ENCODE results near the gene GJB1. TPM values are rescaled to one million over a fixed set of nuclear protein-coding genes. Genes with fewer than 3 reads are reported as not detected.

GJB1 gene
- total and polyA plus RNA-seq, 7 donors: 0.05 TPM; not detected in 5

DNA sequence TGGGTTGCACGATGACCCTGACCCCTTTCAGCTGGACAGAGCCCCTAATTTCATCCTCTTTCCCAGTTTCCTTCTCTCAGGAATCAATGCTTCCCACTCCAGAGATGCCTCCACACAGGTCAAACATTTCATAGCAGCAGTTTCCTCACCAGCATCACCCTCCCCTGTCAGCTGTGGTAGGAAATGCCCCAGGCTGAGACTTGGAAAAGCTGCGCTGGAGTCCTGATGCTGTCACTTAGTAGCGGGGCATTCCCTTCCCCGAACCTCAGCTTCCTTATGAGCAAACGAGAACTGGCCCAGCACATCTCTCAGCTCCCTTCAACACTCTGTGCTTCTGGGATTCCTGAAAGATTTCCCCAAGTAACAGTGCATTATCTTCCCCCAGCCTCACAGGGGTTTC is 2.7 kb downstream of the GJB1 start:
- intact Hi-C loops (cut with DNase I): no loop called here
- 43 to 59% (median 49%) methylated on average over 5 of the region's 5 CpGs for WGBS, 3 donors
- Histone ChIP-seq H3K9me3 (no peaks in the 10 kb centered on the region), H3K36me3 (ENCODE audit: insufficient read depth in 1 of 2, low read depth in 1 of 2) (no peaks in the 10 kb centered on the region), H3K4me1 (no peaks in the 10 kb centered on the region), H3K4me3 (no peak overlapping the region), H3K27ac (no peak overlapping the region), H3K27me3 (ENCODE audit: insufficient read depth in 3 of 3, low read length in 2 of 3) (peaks cover 0 to 22% (median 0%) of the 10 kb centered on the region in 3 donors)
- no peak for DNase-seq
- ATAC-seq: no peak
- TF ChIP-seq, protein P1, sequence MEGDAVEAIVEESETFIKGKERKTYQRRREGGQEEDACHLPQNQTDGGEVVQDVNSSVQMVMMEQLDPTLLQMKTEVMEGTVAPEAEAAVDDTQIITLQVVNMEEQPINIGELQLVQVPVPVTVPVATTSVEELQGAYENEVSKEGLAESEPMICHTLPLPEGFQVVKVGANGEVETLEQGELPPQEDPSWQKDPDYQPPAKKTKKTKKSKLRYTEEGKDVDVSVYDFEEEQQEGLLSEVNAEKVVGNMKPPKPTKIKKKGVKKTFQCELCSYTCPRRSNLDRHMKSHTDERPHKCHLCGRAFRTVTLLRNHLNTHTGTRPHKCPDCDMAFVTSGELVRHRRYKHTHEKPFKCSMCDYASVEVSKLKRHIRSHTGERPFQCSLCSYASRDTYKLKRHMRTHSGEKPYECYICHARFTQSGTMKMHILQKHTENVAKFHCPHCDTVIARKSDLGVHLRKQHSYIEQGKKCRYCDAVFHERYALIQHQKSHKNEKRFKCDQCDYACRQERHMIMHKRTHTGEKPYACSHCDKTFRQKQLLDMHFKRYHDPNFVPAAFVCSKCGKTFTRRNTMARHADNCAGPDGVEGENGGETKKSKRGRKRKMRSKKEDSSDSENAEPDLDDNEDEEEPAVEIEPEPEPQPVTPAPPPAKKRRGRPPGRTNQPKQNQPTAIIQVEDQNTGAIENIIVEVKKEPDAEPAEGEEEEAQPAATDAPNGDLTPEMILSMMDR (IDR thresholded peaks at IDR 0.05): no peak

DNA sequence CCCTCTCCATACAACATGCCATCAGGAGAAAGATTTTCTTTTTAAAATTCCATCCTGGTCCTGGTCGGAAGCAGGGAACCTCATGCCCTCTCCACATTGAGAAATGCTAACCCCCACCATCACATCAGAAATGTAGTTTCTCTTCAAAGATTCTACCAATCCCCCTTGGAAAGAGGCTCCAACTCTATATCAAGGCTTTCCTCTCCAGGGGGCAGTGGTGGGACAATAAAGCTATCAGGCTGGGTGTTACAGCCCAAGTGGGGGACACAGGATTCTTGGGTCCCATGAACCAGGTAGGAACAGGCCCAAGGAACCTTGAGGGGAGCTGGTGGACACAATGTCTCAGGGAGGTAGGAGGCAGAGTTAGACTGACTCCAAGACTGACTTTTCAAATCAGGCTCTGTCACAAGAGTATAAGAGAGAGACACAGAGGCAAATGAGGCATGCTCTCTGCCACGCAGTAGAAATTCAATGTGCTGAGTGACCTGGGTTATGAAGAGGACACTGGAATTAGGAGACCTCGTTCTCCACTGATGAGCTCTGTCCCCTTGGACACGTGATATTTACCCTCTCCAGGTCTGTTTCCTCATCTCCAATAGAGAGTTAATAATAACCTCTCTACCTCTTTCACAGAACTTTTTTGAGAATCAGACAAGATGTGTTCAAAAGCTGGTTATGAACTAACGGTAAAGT is 4.5 kb downstream of the GJB1 start:
- WGBS, 3 donors: 60 to 80% (median 79%) methylated on average over 5 of the region's 5 CpGs
- TF ChIP-seq, protein P1 (IDR thresholded peaks at IDR 0.05): no peak
- H3K36me3 ChIP-seq (ENCODE audit: insufficient read depth in 1 of 2, low read depth in 1 of 2): no peaks in the 10 kb centered on the region
- H3K4me1 ChIP-seq: no peaks in the 10 kb centered on the region
- H3K9me3 ChIP-seq: no peaks in the 10 kb centered on the region
- no peak for ATAC-seq
- peaks cover 0 to 18% (median 0%) of the 10 kb centered on the region in 3 donors for H3K27me3 ChIP-seq (ENCODE audit: insufficient read depth in 3 of 3, low read length in 2 of 3)
- no peak overlapping the region for H3K4me3 ChIP-seq
- DNase-seq: no peak
- intact Hi-C loops (cut with DNase I): no loop called here
- H3K27ac ChIP-seq: no peak overlapping the region

DNA sequence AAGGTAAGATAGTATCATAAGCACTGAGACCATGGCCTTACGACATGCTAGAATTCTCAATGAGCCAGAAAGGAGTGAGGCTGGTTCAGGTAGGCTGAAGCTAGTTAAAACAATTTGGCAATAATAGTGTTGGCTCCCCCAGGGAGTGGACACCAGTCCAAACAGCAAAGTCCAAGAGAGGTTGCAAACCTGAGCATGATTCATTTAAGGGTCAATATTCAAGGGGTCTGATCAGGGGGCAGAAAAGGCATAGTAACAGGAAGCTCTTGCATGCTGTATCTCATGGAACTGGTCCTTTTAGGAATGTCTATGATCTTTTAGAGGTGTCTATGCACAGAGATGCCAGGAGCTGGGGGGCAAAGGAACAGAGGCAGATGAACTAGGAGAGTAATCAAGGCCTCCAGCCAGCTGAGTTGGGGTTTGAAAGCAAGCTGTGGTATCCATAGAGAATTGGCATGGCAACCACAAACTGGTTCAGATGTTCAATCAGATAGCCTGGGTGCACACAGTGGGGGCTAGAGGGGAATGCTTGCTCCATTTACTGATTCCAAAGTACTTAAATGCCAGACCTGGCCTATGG is 5.1 kb downstream of the GJB1 start:
- Histone ChIP-seq H3K4me3 (no peak overlapping the region), H3K27me3 (ENCODE audit: insufficient read depth in 3 of 3, low read length in 2 of 3) (peaks cover 0 to 12% (median 0%) of the 10 kb centered on the region in 3 donors), H3K27ac (no peak overlapping the region), H3K36me3 (ENCODE audit: insufficient read depth in 1 of 2, low read depth in 1 of 2) (no peaks in the 10 kb centered on the region), H3K4me1 (no peaks in the 10 kb centered on the region), H3K9me3 (no peaks in the 10 kb centered on the region)
- intact Hi-C loops (cut with DNase I): no loop called here
- TF ChIP-seq, protein P1 (IDR thresholded peaks at IDR 0.05): no peak
- 81 to 96% (median 94%) methylated on average over 1 of the region's 1 CpG for WGBS, 3 donors
- no peak for DNase-seq
- ATAC-seq: no peak

DNA sequence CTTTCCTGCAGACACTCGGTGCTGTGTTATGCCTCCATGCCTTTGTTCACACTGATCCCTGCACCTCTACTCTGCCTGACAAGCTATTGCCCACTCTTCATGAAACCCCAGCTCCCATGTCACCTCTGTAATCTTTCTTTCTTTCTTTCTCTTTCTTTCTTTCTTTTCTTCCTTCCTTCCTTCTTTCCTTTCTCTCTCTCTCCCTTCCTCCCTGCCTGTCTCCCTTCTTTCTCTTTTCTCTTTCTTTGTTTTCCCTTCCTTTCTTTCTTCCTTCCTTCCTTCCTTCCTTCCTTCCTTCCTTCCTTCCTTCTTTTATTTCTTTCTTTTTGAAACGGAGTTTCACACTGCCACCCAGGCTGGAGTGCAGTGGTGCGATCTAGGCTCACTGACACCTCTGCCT is 12.5 kb downstream of the GJB1 start:
- Histone ChIP-seq H3K27ac (no peak overlapping the region), H3K36me3 (ENCODE audit: insufficient read depth in 1 of 2, low read depth in 1 of 2) (peaks cover 0 to 2% of the 10 kb centered on the region in 2 donors), H3K4me3 (no peak overlapping the region), H3K9me3 (no peaks in the 10 kb centered on the region), H3K4me1 (no peaks in the 10 kb centered on the region), H3K27me3 (ENCODE audit: insufficient read depth in 3 of 3, low read length in 2 of 3) (no peaks in the 10 kb centered on the region)
- intact Hi-C loops (cut with DNase I): no loop called here
- 74 to 80% (median 75%) methylated on average over 3 of the region's 3 CpGs for WGBS, 3 donors
- TF ChIP-seq, protein P1 (IDR thresholded peaks at IDR 0.05): no peak
- ATAC-seq (no peak), DNase-seq (no peak)

All from psoas muscle (tissue), 8 donors.